GM12873 (cell line): ENCODE results near the gene MAP6D1.

Source experiments
- TF ChIP-seq, protein P1 (sequence below): IDR thresholded peaks from 2 replicates; pipeline ENCODE4 v1.5.1; 2012; ENCODE audit warnings: low read depth, mild to moderate bottlenecking, moderate library complexity, low read length, control low read depth; ENCODE audit not compliant: insufficient read depth; ENCODE audit errors: missing control alignments

Gene MAP6D1

DNA sequence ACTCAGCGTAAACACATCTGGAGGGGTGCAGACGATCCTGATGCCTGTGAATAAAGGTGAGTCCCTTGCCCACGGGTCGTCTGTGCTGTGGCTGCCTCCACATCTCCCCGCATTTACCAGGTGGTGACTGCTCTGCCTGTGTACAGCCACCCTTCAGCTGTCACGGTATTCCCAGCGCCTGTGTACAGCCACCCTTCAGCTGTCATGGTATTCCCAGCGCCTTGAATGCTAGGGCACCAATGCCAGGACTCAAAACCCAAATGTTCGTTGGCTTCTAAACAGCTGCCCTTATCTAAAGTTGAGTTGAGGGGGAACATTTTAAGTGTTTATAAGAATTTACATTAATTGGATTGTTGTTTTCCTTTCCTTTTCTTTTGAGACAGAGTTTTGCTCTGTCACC lies 27.4 kb downstream of the MAP6D1 start:
- TF ChIP-seq, protein P1, sequence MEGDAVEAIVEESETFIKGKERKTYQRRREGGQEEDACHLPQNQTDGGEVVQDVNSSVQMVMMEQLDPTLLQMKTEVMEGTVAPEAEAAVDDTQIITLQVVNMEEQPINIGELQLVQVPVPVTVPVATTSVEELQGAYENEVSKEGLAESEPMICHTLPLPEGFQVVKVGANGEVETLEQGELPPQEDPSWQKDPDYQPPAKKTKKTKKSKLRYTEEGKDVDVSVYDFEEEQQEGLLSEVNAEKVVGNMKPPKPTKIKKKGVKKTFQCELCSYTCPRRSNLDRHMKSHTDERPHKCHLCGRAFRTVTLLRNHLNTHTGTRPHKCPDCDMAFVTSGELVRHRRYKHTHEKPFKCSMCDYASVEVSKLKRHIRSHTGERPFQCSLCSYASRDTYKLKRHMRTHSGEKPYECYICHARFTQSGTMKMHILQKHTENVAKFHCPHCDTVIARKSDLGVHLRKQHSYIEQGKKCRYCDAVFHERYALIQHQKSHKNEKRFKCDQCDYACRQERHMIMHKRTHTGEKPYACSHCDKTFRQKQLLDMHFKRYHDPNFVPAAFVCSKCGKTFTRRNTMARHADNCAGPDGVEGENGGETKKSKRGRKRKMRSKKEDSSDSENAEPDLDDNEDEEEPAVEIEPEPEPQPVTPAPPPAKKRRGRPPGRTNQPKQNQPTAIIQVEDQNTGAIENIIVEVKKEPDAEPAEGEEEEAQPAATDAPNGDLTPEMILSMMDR, result no peak

DNA sequence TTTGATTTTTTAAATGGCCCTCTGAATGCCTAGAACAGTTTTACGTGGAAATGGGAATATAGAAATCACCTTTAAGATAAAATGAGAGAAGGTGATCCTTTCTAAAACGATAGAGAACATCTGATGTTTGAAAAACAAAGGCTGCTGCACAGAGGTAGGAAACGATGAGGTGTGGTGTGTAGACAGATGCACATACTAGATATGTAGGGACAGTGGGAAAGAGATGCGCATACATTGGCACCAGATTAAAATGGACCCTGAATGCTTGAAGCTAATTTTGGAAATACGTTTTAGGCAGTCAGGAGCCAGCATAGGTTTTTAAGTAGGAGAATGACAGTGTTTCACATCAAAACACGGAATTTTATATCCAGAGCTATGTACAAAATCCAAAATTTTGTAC lies 29.0 kb downstream of the MAP6D1 start:
- TF ChIP-seq, protein P1, result no peak

DNA sequence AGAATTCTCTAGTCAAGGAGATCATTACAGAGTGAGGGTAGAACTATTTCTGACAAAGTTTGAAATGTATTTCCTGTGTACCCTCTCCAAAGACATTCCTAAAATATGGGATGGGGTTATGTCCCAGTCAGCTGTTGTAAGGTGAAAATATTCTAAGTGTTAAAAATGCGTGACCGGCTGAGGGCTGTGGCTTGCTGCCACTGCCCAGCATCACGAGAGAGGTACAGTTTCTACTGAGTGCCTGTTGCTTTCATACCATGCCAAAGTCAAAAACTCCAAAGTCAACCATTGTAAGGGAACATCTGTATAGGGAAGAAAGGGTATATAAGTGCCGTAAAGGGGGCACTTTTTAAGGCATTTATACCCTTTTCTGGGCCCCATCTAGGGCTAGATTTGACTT lies 30.9 kb downstream of the MAP6D1 start:
- TF ChIP-seq, protein P1, result no peak

DNA sequence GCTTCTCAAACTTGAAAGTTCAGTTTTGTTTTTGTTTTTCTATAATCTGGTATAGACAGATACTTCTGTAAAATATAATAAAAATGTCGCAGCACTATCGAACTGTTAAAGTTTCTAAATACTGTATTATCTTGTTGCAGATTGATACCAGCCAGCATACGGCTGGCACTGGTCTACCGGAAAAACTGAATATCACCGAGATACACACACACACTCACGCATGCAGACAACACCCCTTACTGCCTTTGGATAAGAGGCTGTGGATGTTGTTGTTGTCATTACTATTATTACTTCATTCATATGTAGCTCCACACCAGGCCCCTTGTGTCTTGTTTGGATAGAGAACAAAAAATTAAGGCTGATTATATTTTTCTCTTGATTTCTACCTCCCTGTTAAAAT lies 32.4 kb downstream of the MAP6D1 start:
- TF ChIP-seq, protein P1, result no peak

DNA sequence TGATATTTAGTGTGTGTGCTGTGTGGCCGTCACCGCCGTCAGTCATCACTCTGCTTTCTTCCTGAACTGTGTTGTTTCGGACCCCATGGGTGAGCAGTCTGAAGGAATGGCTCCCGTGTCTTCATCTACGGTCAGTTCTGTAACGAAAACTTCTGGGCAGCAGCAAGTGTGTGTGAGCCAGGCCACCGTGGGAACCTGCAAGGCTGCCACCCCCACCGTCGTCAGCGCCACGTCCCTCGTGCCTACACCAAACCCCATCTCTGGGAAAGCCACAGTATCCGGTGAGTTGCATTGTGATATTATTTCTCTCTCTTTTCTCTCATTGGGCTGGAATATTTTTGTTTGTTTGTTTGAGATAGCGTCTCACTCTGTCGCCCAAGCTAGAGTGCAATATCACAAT lies 34.7 kb downstream of the MAP6D1 start:
- TF ChIP-seq, protein P1, result no peak

DNA sequence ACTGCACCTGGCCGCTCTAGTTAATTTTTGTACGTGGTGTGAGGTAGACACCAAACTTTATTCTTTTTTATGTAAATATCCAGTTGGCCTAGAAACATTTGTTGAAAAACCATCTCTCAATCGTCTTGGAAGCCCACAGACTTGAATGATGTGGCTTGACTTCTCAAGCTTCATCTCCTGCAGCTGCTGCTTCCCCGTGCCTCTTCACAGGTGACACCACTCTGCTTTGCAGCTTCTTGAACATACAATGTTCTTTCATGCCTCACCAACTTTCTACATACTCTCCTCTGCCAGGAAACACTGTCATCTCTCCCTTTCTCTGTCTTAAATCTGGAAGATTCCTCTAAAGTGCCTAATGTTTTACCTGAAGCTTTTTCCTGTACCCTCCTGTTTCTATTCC lies 35.6 kb downstream of the MAP6D1 start:
- TF ChIP-seq, protein P1, result no peak

DNA sequence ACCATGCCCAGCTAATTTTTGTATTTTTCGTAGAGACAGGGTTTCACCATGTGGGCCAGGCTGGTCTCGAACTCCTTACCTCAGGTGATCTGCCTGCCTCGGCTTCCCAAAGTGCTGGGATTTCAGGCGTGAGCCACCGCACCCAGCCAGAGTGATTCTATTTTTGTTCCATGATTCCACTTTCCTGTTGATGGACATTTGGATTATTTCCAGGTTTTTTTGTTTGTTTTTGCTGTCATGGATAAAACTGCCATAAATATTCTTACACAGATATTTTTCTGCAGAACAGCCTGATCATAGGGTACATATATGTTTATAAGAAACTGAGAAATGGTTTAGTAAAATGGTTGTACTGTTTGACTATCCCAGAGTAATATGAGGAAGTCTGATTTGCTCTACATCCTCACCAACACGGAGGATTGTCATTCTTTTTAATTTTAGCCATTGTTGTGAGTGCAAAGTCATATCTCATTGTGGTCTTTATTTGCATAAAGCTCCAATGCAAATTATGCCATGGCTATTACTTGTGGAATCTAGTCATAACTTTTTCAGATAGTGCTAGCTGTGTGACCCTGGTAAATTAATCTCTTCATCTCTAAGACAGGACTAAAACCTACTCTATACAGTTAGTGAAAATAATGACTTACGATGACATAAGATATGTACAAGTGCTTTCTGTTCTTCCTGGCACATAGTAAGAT lies 42.7 kb downstream of the MAP6D1 start:
- TF ChIP-seq, protein P1, result no peak
